ENCODE results near the gene TTF2.
"Not testable (repeated sequence)": the region's sequence is repeated elsewhere in the genome, so short reads cannot be mapped to it uniquely, and the experiment has no call there.

The TTF2 gene

GRCh38 chr1:117094841-117095604, 34.9 kb downstream of the TTF2 start:
- DNase-seq, result no peak

GRCh38 chr1:117096951-117097408, 36.9 kb downstream of the TTF2 start:
- no peak for DNase-seq

DNA sequence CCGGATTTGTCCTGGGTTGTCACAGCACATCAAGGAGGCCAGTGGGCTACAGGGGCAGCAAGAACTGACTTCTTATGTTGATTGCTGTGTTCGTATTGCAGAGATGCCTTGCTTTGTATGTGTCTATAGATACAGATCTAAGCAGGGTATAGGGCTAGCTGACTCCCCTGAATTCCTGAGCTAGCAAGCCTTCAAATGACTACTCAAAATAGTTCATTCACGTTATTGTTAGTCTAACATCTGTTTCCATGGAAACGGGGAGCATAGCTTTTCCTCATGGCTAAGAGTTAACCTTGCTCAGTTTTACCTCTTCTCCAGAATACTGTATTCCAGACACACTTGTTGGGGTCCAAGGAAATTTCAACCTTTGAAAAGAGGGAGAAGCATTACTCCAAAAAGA, 37.3 kb downstream of the TTF2 start:
- no peak for DNase-seq

DNA sequence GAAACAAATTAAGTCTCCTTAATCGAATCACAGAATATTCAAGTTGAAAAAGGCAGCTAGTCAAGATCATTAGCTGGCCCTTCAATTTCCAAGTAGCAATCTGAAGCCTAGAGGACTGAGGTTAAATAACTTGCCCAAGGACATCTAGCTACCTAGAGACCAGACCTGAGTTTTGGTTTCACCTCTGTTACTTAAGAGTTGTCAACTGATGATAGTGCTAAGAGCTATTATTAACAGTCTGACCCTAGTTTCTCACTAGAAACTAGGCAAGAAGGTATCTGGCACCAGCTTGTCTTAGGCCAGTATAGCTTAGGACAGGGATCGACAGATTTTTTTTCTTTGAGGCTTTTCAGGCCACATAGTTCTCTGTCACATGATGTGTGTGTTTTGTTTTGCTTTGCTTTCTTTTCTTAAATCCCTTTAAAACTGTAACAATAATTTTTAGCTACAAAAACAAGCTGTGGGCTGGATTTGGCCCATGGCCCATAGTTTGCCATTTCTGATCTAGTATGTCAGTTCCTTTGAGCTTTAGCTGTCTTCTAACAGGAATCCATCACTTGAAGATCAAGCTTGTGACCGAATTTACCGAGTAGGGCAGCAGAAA, 38.3 kb downstream of the TTF2 start:
- no peak for DNase-seq

- no peak for DNase-seq
Measured at GRCh38 chr1:117101334-117101733, 41.2 kb downstream of the TTF2 start.

GRCh38 chr1:117101858-117102257, 41.7 kb downstream of the TTF2 start:
- not testable (repeated sequence) for DNase-seq

- DNase-seq, result no peak
Measured at GRCh38 chr1:117104986-117105385, 44.9 kb downstream of the TTF2 start.

GRCh38 chr1:117105722-117106121, 45.6 kb downstream of the TTF2 start:
- DNase-seq, result no peak

DNA sequence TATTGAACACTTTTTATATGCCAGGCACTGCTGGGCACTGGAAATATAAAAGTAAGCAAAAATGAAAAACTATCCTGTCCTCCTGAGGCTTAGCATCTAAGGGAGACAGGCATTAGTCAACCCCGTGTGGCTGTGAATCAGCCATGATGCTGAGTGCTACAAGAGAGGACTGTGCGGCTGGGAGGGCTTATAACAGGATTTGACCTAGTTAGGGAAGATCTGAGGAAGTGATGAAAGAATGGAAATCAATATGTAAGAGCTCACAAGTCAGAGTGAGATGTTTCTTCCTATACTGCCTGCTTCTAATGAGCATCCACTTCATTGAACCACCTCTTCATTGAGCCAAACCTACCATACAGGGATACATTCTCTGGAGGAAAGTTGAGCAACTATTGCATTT, 46.4 kb downstream of the TTF2 start:
- DNase-seq, result no peak

- no peak for DNase-seq
Measured at GRCh38 chr1:117107364-117107763, 47.2 kb downstream of the TTF2 start.

DNA sequence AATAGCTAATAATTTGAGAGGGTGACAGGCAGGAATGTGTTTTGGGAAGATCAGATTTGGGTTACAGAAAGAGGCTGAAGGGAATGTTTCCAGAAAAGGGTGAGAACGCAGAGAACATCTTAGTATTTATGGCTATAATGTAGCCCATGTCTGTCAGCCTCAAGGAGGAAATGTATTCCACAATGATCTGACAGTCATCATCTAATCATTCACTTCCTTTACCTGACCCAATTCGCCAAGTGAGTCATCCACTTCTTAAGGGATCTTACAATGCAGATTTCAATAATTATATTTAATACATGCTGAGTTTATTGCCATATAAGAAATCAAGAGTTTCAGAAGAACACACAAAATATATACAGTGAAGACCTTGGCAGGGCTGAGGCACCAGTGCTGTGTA, 50.6 kb downstream of the TTF2 start:
- DNase-seq, result no peak

- no peak for DNase-seq
Measured at GRCh38 chr1:117112047-117112717, 52.1 kb downstream of the TTF2 start.

DNA sequence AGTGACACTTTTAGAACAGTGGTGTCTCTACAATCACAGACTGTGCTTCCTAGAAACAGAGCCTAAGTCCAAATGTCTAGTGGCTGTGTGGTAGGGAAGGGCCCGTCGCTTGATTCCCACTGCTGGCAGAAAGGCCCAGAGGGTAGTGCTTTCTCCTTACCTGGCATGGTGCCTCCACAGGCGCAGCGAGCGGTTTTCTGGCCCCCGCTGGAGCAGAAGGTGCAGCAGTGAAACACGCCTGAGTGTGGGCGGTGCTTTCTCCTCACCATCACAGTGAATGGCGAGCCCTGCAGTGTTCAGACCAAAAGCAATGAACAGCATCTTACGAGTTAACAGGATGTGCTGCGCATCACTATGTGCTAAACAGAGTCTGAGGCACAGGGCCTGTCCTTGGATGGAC, 53.1 kb downstream of the TTF2 start:
- DNase-seq, result no peak

- no peak for DNase-seq
Measured at GRCh38 chr1:117114877-117115276, 54.8 kb downstream of the TTF2 start.

GRCh38 chr1:117116090-117116783, 56.1 kb downstream of the TTF2 start:
- no peak for DNase-seq

DNA sequence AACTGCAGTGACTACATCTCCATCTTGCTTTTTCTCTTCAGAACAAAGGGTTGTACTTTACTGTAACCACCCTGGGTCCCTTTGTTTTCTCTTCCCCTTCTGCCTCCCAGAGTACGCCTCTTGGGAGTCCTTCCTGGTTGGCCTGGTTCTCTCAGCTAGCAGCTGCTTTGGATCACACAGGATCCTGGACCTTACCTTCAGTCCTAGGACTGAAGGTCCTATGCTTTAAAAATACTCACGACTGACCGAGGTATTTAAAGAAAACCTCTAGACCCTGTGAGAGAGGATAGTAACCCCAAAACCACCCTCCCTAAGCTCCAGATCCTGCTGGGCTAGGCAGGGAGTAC, 56.6 kb downstream of the TTF2 start:
- no peak for DNase-seq

DNA sequence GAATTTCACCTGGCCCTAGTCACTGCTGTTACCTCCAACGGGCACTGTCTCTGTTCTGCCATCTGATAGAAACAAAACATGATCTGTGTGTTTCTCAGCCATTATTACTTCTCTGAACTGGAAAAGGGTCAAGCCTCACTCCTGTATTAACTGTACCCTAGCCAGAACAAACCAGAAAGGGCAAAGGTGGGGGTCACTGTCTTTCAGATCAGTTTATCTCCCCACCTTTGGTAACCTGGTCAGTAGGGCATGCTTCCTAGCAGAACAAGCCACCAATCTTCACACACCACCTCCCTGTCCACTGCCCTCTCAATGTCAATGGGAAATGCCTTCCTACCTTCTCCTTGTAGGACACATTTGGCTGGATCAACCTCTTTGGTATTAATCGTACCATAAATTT, 57.6 kb downstream of the TTF2 start:
- DNase-seq, result no peak

GRCh38 chr1:117118137-117118536, 58.0 kb downstream of the TTF2 start:
- DNase-seq, result no peak

- DNase-seq, result not testable (repeated sequence)
Measured at GRCh38 chr1:117119144-117119543, 59.0 kb downstream of the TTF2 start.

GRCh38 chr1:117120774-117121588, 60.9 kb downstream of the TTF2 start:
- no peak for DNase-seq

GRCh38 chr1:117121589-117122329, 61.6 kb downstream of the TTF2 start, which contains the start of gene TRIM45:
TRIM45 (minus strand) TSS chr1:117121749; CDS start chr1:117121201, 548 bp downstream.
- peak; percentile 79 for DNase-seq
